ENCODE data around the gene NAA20.
"Not testable (repeated sequence)": the region's sequence is repeated elsewhere in the genome, so short reads cannot be mapped to it uniquely, and the experiment has no call there.

DNA sequence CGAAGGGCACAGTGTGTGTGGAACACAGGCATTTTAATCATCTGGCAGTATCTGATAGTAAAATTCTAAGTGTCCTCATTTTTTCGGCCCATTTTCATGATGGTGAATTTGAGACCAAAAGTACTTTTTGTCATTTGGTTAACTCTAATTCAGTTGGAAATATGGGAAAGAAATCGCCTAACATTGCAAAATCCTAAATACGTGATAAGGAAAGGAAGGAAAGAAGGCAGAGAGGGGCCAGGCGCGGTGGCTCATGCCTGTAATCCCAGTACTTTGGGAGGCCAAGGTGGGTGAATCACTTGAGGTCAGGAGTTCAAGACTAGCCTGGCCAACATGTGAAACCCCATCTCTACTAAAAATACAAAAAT, 13.2 kb upstream of the NAA20 start:
- TF ChIP-seq POLR2AphosphoS5 (IDR thresholded peaks at IDR 0.05; ENCODE audit: low read depth, low read length); POLR2A (IDR thresholded peaks at IDR 0.05; ENCODE audit: low read depth, low read length); TAF1 (IDR thresholded peaks at IDR 0.05; ENCODE audit: borderline replicate concordance, low read depth, low read length): not testable (repeated sequence)
